ENCODE results near the gene RFTN2.
"Not testable (repeated sequence)": the region's sequence is repeated elsewhere in the genome, so short reads cannot be mapped to it uniquely, and the experiment has no call there.

RFTN2 gene

DNA sequence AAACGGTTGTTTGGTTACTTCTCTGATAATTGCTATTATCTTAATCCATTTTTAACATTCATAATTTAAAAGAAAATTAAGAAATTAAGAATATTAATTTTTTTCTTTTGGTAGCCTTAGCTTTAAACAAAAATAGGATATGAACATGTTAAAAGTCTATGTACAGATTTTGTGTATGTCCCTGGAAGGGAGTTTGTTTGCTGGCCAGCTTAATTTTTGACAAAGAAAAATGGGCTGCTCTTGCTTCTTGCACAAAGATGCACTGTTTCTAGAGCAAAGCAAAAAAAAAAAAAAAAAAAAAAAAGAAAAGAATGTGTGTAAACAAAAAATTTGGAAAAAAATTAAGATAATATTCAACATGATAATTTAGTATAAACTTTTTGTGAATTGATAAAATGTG lies 1.3 kb downstream of the RFTN2 start:
- no peak for DNase-seq

GRCh38 chr2:197673606-197674005 lies 1.8 kb downstream of the RFTN2 start:
- DNase-seq = no peak

DNA sequence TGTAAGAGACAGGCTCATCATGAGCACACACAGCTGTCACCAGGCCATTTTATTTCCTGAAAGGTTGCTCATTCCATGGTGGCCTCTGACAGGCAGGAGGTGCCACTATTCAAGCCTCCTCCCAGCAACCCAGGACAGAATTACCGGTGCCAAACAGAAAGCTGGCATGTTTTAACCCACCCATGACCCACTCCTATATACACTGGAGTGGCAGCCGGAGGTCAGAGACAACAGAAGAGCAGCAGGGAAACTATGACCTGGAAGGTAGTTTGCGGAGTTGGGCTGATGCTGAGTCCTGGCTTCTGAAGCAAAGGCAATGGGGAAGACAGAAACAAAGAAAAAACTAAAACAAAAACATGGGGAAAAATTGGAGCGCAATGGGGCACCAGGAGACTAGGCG lies 2.3 kb downstream of the RFTN2 start:
- DNase-seq = no peak

- no peak for DNase-seq
Observed at GRCh38 chr2:197672371-197672893, 3.0 kb downstream of the RFTN2 start.

DNA sequence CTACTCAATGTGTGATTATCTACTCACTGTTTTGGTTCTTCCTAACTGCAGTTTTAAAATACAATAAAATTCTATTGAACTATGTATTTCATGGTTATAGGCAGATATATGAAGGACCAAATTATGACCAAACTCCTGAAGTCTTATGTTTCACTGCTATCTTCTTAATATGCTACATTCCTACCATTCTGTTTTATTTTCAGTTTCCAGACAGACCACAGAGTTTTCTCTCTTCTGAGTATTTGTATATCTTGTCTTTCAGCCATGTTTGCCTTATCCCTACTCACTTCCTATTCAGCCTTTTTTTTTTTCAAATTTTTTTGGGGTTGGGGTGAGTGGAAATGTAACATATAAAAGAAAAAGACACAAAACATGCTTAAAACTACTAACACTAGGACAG lies 6.3 kb downstream of the RFTN2 start:
- DNase-seq = no peak

DNA sequence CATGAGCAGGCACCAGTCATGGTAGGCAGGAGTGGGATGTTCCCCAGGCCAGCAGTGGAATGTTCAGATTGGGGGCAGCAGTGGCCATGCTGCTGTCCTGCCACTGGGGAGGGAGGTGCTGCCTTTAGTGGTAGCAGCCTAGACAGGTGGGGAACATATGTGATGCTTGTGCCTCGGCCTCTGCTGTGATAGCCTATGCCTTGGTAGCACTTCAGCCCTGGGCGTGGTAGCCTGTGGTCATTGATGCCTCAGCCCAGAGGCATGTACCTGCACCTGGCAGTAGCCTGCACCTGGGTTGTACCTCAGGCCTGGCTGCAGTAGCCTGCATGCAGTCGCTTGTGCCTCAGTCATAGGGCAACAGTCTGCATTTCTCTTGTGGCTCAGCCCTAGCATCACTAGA lies 7.1 kb downstream of the RFTN2 start:
- DNase-seq = no peak

GRCh38 chr2:197666277-197666676 lies 9.1 kb downstream of the RFTN2 start:
- no peak for DNase-seq

DNA sequence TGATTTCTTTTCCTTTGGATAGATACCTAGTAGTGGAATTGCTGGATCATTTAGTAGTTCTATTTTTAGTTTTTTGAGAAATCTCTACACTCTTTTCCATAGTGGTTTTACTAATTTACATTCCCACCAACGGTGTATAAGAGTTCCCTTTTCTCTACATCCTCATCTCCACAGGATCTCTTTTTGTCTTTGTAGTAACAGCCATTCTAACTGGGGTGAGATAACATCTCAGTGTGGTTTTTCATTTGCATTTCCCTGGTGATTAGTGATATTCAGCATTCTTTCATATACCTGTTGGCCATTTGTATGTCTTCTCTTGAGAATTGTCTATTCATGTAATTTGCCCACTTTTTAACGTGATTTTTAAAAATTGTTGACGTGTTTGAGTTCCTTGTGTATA lies 13.8 kb downstream of the RFTN2 start:
- no peak for DNase-seq

DNA sequence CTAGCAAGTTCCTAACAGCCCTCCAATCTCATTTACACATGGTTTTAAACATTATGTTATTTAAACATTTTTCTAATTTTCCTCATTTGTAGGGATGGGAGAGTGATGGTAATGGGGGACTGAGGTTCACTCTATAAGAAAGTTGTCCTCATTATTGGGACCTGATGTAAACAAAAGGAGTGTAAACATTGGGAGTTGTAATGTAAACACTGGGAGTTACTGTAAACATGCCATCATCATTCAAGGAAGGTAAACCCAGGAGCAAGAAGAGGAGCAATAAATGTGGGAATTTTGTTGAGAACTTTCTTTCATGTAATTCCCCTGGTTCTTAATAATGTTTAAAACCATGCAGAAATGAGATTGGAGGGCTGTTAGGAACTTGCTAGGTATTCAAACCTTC lies 17.8 kb downstream of the RFTN2 start:
- no peak for DNase-seq

GRCh38 chr2:197647961-197648690 lies 27.3 kb downstream of the RFTN2 start:
- DNase-seq = no peak

- DNase-seq = no peak
Observed at GRCh38 chr2:197641666-197642065, 33.7 kb downstream of the RFTN2 start.

GRCh38 chr2:197640571-197641122 lies 34.7 kb downstream of the RFTN2 start:
- DNase-seq = not testable (repeated sequence)

GRCh38 chr2:197633109-197633657 lies 42.2 kb downstream of the RFTN2 start:
- DNase-seq = no peak

DNA sequence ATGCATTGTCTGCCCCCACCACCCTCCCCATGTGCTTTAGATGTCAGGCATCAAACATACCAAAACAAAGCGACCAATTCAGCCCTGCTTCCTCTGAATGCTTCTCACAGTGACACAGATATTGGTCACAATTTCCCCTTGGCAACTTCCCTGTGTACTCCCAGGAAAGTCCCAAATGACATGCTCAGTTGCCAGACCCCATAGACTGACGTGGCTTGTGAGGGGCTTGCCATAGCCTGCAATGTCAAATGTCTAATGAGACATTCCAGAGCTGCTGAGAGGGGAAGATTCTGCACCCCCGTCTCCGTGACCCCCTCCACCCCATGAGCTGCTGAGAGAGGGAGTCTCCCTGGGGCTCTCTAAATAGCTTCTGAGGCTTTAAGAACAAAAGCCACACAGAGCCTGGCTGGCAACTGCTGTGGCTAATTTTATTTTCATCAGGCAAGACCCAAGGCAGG lies 47.3 kb downstream of the RFTN2 start:
- DNase-seq = no peak

DNA sequence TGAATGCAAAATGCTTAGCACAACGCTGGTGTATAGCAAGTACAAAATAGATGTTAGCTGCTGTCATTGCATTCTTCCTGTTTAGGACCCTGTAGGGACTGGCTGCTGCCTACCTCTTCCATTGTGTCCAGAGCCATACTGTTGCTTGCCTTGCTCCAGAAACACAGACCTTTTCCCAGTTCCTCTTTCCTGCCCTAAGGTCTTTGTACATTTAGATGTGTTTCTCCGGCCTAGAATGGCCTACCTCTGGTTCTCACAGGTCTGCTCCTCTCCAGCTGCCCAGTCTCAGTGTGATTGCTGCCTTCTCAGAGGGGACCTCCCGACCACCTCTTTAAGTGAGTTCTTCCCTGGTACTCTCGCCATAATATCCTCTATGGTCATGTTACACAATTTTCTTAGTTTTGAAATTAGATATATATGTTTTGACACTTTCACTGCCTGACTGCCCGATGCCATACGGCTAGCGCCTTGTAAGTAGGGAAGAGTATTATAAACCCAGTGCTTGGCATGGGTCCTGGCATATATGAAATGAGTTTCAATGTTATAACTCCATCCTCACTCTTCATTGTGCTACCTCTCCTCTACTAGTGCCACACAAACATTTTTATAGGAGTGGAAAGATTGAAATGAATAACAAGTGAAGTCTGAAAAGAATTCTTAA lies 48.3 kb downstream of the RFTN2 start:
- no peak for DNase-seq

DNA sequence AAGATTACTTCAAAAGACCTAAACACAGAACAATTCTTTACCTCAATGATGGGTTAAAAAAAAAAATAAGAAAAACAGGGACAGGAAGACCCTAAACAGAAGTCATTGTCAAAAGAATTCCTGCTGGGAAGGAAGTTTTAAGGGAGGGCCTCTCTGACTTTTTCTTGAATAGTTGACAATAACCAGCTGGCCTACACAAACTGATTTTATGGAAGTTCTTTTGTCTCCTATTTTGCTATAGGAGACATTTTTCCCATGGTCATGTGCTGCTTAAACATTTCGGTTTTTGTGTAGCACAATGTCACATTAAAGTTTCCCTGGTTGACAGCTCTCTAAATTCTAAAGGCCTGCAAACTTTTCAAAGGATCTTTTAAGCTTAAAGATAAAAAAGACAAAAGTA lies 55.3 kb downstream of the RFTN2 start:
- DNase-seq = no peak

DNA sequence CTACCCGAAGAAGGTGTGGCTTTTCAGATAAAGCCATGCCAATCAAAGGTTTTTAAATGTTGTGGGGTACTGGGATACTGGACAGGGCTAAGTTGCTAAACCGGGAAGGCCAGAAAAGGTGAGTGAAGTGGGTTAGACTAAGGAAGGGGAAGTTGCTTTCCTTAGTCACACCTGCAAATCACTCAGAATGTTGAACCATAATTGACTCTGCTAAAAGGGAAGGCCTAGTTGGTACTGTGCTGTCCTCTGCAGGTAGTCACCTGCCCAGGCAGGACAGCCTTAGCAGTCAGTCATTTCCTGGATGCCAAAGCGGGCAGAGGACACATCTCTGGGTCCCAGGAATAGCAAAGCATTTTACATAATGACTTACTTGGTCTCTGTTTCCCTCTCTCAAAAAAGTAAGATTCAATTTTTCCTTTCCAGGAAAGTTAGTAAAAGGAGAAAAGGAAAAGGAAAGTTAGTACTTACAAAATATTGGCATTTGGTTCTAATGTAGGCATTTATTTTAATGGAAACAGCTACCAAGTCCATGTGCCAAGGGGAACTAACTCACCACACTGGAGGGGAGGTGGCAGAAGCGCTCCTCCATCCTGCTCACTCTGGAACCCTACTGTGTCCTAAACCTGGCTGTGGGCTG lies 60.3 kb downstream of the RFTN2 start:
- no peak for DNase-seq

DNA sequence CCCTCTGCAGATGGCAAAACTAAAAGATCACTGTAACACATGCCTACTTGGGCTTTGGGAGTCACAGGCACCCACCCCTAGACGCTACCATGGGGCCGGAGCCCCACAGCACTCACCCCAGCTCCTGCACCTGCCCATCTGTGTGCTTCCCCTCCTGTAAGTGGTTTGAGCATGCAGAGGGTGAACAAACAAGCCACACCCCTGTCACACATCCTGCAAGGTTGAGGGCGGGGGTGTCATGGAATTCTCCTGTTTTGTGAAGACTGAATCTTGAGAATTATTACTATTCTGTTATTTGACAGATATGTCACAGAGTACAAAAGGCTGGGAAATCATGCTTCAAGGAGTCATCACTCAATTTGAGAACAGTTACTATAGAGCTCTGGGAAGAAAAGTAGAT lies 60.9 kb downstream of the RFTN2 start:
- no peak for DNase-seq

DNA sequence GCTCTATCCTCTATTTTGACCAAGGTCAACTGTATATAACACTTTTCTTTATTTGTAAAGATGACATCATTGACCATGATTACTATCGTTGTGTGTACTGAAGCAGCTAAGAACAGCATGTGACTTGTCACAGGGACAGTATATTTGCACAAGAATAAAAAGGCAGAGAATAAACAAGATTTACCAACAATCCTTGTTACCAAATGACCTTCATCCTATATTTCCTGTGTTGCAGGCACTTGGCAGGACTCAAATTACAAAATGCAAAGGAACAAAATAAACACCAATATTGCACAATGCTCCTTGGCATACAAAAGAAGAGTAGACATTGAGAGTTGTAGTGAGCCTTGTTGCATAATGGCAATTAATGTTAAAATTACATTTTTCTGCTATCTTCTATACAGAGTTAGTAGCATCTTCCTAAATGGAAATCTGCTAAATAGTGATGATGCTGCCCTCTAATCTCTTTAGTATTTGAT lies 61.8 kb downstream of the RFTN2 start:
- DNase-seq = no peak

DNA sequence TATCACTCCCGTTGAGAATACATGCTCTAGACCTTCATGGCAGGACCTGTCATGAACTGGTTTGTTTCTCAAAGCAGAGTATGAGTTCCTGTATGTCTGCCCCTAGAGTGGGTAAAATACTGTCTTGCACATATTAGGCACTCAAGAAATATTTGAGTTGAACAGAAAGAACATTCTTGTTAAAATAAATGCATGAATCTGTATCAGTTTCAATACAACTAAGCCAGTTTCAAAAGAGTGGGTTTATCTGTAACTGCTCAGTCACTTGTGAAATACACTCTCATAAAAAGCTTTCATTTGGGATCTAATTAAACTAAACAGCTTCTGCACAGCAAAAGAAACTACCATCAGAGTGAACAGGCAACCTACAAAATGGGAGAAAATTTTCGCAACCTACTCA lies 69.2 kb downstream of the RFTN2 start:
- no peak for DNase-seq

GRCh38 chr2:197604117-197604860 lies 71.1 kb downstream of the RFTN2 start:
- no peak for DNase-seq

DNA sequence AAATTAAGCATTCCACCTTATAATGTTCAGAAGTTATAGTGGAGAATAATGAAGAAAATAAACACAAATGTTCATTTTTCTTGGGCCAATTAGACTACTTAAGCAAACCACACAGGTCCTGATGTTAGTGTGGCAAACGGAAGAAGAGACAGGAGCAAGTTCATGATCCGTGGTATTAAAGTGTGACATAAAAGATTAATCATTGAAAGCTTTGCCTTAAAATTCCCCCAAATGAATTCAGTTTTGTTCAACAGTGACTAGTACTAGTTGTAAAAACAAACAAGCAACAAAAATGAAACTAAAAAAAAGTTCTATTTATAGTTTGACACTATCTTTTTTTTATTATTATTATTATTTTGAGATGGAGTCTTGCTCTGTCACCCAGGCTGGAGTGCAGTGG lies 73.7 kb downstream of the RFTN2 start:
- no peak for DNase-seq
